CD4-positive, alpha-beta T cell treated with Interleukin-2 at 100 ng/mL for 4 hours (primary cell): ENCODE data around the gene NT5C2.
"Not testable (repeated sequence)": the region's sequence is repeated elsewhere in the genome, so short reads cannot be mapped to it uniquely, and the experiment has no call there.

Experiments used
- DNase-seq: peaks from one replicate; pipeline ENCODE4 v3.0.0-alpha.2; 2020; ENCODE audit warnings: low spot score

NT5C2 gene

GRCh38 chr10:103086261-103086660 is 106.8 kb downstream of the NT5C2 start:
- no peak for DNase-seq

- no peak for DNase-seq
Measured at GRCh38 chr10:103083977-103084320, 109.1 kb downstream of the NT5C2 start.

DNA sequence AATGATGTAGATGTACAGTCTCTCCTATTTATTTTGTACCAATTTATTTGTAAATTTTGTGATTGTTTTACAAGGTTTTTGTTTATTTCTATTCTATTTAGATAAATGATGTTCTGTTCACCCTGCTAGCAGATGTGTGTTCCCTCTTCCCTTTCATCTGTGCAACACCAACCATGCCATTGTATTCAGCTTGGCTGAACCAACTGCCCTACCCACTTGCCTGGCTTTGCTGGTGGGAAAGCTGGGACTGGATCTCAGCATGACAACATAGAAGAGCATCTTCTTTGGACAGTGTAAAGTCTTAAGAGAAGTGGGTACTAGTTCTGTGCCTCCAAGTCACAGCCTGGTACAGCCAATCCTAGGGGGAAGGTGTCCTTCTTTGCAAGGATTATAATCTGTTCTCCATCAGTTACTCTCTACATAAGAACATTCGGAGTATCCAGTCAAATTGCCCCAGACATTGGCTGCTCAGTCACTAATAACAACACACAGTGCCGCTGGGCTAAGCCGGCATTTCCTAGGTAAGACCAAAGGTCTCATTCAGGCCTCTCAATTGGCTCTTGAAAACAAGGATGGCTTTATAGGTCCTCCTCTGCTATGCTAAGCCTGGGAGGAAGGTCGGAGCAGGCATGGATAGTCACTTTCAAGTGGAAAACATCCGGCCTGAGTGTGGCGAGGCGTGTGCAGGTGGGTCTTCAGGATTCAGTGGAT is 109.7 kb downstream of the NT5C2 start:
- DNase-seq: no peak

DNA sequence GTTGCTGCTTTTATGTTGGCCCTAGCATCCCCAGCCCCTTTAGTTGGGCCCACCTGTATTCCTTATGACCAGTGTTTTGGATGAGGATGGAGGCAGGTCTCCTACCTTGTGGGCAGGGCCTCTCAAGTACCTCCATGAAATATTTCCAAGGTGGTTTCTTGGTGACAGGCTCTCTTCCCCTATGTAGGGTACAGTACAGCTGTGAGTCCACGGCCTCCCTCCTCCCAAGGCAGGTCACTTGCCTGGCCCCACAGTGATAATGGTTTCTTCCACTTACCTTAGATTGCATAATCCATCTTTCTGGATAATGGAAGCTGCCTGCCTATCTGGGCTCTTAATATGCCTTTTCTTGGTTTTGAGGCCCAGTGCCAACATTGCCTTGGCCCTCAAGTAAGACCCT is 110.4 kb downstream of the NT5C2 start:
- DNase-seq: no peak

DNA sequence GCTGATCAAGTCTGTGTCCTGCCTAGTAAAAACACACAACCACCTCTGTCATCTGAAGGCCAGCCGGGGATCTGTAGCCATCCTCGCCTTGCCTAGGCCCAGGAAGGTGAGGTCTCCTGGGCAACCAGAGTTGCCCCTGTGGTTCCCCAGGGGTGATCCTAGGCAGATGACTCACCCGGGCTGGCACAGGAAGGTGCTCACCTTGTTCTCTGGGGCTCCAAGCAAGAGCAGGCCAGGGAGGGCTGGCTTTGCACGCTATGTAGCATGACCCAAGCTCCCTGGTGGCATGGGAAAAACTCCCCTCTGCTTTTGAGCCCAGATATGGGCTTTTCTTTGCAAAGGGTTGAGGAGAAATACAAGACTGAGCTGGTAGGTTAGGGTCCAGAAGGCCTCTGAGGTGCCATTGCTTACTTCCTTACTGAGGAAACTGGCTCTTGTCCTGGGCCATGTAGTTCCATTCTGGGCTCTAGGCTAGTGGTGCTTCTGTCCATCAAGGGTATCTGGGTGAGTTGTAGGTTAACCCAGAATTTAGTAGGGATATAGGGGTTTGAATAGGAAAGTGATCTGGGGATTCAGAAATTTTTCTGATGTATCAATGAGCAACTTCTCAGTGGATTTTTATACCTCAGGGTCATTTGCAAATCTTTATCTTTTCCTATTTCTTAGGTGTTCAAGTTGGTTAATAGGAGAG is 112.0 kb downstream of the NT5C2 start:
- no peak for DNase-seq

GRCh38 chr10:103079946-103080345 is 113.1 kb downstream of the NT5C2 start:
- no peak for DNase-seq

- no peak for DNase-seq
Measured at GRCh38 chr10:103079100-103079499, 114.0 kb downstream of the NT5C2 start.

DNA sequence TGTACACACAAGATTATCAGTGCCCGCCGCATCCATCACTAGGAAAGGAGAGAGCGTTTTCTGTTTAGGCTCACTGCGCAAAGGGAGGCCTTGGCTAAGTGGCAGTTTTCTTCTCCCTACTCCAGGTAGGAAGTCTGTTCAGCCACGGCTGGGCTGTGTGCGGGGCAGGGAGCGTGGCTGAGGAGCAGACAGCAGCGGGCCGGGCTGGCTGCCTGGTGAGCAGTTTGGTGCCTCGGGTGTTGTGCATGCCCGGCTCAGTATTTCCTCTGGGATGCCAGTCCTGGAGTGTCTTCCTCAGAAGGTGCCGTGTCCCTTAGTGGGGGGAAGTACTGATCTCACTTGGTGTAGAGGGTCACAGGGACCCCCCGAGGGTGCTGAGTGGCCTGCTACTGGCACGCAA is 114.4 kb downstream of the NT5C2 start:
- DNase-seq: no peak

DNA sequence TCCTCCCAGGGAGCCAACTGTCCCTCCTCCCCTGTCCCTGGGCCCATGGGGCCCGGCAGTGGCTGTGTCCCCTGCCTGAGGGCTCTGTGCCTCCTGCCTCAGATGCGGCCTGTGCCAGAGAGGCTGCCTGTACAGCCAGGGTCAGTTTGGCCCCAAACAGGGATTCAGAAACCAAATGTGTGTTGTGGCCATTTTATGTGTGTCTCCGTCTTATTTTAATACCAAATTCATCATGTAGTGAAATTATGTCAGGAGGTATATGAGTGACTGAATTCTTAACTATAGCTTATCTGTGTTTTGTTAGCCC is 114.8 kb downstream of the NT5C2 start:
- DNase-seq: no peak

DNA sequence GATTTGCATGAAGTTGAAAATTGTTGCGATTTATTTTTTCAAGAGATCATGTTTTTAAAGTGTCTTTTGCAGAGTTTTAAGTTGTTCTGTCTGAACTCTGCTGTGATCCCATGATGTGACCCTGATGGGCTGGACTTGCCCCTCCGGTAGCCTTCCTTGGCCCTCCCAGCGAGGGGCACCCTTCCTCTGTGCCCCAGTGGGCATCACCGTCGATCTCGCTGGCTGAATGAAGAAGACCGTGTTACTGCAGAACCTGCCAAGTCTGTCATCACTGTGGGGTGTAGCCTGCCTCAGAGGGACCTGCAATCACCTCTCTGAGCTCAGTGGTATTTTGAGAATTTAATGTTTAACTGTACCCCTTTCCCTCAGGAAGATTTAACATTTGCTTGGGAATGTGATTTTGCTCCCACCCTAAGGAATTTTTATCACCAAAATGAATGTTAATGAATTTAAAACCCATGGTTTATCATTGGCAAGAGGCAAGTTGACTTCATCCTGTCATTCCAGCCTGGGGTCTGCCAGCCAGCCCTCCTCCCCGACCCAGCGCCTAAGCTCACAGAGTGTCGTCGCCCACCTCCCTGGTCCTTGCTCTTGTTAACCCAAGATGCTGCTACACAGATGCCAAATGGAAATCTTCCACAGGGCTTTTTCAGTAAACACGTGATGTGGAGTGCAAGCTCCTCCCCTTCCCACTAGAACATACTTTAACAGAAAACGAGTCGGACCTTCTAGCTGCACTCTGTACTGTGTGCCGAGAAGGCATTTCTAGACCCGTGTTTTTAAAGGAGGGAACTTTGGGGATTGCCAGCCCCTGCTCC is 115.4 kb downstream of the NT5C2 start:
- DNase-seq: no peak

GRCh38 chr10:103077020-103077419 is 116.1 kb downstream of the NT5C2 start:
- no peak for DNase-seq

DNA sequence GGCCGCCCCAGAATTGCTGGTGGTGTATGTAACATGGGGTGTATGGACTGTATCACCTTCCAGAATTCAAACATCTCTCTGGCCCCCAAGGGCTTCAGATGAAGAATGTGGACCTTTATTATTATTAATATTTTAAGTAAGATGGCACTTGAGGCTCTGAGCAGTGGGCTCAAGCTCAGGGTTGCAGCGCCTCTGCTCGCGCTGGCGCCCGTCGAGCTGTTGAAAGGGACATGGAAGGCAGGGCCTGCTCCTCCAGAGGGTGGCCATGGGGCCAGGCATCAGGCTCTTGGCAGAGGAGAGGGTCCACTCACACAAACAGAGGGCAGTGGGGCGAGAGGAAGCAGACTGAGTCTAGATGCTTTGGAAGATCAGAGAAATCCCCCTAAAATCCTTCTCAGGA is 120.2 kb downstream of the NT5C2 start:
- no peak for DNase-seq

DNA sequence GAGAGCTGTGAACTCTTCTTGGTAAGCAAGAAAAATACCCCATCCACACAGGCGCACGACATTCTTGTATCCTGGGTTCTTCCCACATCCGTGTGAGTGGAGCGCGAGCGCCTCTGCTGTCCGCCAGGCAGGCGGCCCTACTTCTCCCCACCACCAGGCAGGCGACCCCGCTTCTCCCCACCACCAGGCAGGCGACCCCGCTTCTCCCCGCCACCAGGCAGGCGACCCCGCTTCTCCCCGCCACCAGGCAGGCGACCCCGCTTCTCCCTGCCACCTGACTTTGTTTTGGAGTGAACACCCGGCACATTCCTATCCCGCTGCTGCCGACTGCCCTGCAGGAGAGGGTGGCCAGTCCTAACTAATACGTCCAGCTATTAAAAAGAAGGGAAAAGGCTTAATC is 120.8 kb downstream of the NT5C2 start:
- no peak for DNase-seq

DNA sequence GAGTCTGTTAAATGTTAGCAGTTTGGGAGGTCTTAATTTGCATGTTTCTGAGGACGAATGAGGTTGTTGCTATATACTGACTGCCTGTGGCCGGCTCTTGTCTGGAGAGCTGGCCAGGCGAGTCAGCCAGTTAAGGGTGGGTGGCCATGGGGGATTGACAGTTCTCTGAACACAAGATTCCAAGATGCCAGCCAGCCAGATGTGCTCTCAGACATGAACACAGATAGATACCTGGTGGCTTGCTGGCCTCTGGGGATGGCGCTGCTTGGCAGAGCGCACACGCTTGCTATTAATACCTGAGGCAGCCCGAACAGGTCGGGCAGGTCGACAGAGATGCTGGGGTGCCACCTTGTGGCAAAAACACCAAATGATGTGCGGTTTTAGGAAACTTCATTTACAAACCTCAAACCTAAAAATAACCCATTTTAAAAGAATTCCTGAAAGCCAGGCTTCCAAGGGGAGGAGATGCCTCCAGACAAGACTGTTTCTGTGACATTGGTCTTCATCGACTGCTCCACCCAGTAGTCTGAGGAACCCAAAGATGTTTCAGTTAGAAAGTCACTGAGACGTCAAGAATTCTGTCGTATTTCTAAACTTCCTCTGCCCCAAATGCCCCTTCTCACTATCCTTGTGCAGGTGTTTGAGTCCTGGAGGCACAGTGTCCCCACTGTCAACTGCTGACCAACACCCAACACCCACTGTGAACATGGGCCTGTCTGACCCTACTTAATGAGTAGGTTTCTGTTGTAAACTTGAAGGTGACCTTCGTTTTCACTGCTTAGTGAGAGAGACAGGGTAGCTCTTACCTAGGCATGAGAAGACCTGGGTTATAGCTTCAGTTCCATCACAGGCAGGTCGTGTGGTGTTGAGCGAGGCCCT is 123.4 kb downstream of the NT5C2 start:
- DNase-seq: peak; percentile 76

- DNase-seq: no peak
Measured at GRCh38 chr10:103067956-103068355, 125.1 kb downstream of the NT5C2 start.

DNA sequence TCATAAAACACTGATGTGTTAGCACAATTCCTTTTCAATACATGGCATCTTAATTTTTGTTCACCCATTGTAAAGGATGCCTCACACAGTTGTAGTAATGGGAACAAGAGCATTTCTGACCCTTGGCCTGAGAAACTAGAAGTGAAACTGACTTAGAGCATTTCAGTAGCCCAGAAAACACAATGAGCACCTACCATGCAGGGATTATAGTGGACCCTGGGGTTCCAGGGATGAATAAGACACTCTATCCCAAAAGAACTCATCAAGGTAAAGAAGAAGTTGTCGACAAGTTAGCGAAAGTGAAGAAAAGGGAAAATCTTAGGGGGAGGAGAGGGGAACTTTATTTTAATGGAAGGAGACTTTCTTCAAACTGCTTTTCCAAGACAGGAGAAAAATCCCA is 125.6 kb downstream of the NT5C2 start:
- DNase-seq: no peak

DNA sequence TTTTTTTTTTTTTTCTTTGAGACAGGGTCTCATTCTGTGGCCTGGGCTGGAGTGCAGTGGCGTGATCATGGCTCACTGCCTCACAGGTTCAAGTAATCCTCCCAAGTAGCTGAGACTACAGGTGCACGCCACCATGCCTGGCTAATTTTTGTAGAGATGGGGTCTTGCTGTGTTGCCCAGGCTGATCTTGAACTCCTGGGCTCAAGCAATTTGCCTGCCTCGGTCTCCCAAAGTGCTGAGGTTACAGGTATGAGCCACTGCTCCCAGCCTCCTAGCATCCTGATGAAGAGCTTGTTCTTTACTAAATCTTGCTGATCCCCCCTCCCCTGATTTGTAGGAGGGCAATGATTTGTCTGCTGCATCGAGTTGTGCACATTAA is 126.0 kb downstream of the NT5C2 start:
- not testable (repeated sequence) for DNase-seq

DNA sequence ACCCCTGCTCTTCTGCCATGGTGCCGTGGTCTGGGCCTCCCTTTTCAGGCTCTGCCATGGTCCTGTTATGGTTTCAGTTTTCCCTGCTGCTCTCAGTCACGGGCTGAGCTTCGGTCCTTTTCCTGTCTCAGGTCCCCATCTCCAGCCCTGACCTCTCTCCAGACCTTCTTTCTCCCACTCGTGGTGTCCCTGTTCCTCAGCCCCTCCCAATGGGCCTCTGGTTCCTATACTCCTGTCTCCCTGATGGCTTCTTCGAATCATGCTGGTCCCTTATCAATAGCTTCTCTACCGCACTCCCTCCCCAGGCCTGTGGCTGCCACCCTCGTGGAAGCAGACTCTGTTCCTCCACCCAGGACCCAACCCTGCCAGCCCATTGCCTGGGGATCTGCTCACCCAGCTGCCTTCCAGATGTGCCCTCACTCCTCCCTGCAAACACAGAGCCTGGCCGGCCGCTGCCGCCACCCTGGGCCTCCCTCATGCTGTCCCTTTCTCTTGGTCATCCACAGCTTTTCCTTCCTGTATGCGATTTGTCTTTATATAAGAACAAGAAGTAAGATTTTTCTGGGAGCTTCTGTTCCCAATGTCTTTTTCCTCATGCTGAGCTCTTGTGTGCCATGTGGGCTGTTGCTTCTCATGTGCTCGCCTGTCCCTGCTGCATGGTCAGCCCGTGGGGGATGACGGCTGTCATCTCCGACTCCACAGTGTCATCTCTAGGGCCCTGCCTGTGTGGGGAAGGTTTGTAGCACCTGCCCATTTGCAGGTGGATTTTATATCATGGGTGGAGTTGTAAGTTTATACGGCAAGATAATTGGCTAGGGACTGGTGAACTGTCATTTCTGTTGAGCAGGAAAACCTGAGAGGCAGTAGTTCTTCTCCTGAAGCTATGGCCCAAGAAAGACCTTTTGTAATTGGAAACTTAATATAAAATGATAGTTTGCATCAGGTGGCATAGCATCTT is 126.7 kb downstream of the NT5C2 start:
- DNase-seq: no peak

- DNase-seq: no peak
Measured at GRCh38 chr10:103064956-103065355, 128.1 kb downstream of the NT5C2 start.

DNA sequence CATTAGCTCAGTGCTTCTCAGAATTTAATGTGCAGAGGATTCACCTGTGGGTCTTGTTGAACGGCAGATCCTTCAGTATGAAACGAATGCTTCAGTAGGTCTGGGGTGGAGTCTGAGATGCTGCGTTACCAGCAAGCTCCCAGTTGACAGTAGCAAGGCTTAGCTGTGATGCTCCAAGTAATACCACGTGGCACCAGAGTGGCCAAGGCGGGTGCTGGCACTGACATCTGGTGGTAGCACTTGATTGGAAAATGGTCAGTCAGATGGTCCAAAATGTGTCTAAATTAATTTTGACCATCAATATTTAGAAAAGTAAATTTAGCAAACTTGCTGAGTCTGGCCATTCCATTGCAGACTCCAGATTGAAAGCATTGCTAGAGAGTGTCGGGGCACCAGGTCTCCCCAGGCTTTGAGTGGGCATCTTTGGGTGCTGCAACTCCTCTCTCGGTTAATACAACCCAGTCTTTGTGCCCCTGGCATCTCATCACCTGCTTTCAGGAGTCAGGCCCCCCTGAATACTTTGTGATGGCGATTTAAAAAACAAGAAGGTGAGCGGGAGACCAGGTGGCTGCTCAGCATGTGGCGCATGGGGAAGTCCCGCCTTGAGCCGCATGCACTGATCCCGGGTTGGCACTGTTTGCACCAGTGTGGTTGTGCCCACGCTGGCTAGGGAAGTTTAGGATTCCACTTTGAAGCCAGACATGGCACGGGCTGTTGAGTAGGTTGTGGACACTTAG is 130.1 kb downstream of the NT5C2 start:
- no peak for DNase-seq

DNA sequence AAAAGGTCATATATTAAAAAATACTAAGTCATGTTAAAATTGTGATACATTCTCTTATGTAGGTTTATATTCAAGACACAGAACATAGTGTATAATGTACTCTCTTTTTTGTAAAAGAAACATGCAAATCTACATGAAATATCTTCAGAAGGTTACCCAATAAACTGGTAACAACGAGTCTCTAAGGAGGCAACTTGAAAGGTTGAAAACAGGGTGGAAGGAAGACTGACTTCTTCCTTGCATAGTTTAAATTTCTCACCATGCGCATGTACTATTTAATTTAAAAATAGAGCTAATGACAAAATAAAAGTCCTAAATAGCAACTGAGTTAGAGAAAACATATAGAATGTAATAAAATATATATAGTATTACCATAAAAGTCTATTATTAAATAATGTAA is 132.5 kb downstream of the NT5C2 start:
- no peak for DNase-seq
